HFFc6 (cell line): ENCODE results near the gene ODC1. TPM values are rescaled to one million over a fixed set of nuclear protein-coding genes. Genes with fewer than 3 reads are reported as not detected.

Experiments used
- DNase-seq: peaks from one replicate; pipeline ENCODE4 v3.0.0-alpha.2; 2018
- H3K27ac Mint-ChIP-seq: 2 replicates; pipeline ENCODE4 v1.8.0; 2020; ENCODE audit warnings: mild to moderate bottlenecking, mixed read lengths
- H3K27me3 Mint-ChIP-seq: 2 replicates; pipeline ENCODE4 v1.8.0; 2021; ENCODE audit warnings: mild to moderate bottlenecking, moderate library complexity, mixed read lengths; ENCODE audit not compliant: insufficient read depth
- H3K36me3 Mint-ChIP-seq: 2 replicates; pipeline ENCODE4 v1.8.0; 2021; ENCODE audit warnings: low read depth, mixed read lengths
- H3K4me1 Mint-ChIP-seq: 2 replicates; pipeline ENCODE4 v1.8.0; 2020; ENCODE audit warnings: low read depth, mixed read lengths
- H3K4me3 Mint-ChIP-seq: 2 replicates; pipeline ENCODE4 v1.8.0; 2020; ENCODE audit warnings: mild to moderate bottlenecking, moderate library complexity, mixed read lengths
- H3K9me3 Mint-ChIP-seq: 2 replicates; pipeline ENCODE4 v1.8.0; 2020; ENCODE audit warnings: mild to moderate bottlenecking, mixed read lengths
- total RNA-seq, 6 experiments: library from RNA; stranded (reverse); fragmentation: NEBNext Ultra II Directional; extraction: Animal tissue kit (Norgen Biotek cat#: 25700); gene quantifications; 2 replicates in 1 of 6; 3 replicates in 5 of 6; pipeline ENCODE4 v1.2.3, GENCODE V29; 2021
- TF ChIP-seq, protein P1 (sequence below): fragments of 200-600 bp; sonication (generic); IDR thresholded peaks from 2 replicates; pipeline ENCODE4 v1.5.0; 2021; ENCODE audit warnings: antibody characterized with exemption, mild to moderate bottlenecking

ODC1 gene
- total RNA-seq, 6 experiments from 2014 or later: 116 to 155 (median 143) TPM

DNA sequence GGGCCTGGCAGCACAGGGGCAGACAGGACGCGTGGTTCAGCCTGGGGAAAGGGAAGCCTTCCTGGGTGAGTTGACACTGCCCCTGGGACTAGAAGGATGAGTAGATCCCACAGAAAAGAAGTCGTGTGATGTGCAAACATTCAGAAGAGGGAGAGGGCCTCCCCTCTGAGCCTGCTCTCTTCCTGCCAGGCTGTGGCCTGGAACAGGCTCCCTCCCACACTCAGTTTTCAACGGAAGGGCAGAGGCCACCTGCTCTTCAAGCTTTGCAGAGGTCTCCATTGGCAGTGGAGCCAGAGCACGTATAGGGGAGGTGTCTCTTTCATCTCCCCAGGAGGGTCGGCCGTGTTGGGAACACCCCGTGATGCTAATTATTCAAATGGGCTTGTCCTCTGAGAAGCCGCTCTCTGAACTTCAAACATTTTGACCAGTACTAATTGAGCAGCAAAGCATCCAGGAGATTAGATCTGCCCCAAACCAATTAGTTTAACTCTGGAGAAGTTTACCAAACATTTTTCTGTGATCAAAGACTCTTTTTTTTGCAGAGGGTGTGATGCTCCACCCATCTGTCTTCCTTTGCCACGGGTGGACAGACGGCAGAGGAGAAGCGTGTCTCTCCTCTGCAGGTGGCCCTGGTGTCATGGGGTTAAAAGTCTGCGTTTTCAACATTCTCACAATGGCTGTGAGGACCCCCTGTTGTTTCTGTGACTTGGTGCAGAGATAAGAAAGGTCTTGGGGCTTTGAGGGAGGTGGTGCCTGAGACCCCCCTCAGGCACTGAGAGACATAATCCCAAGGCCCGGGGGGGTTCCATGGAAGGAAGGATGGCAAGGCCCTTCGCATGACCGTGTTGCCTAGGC lies 29.5 kb upstream of the ODC1 start:
- no peak for DNase-seq
- no peaks in the 10 kb centered on the region for H3K36me3 Mint-ChIP-seq
- H3K4me3 Mint-ChIP-seq: no peak overlapping the region
- TF ChIP-seq, protein P1, sequence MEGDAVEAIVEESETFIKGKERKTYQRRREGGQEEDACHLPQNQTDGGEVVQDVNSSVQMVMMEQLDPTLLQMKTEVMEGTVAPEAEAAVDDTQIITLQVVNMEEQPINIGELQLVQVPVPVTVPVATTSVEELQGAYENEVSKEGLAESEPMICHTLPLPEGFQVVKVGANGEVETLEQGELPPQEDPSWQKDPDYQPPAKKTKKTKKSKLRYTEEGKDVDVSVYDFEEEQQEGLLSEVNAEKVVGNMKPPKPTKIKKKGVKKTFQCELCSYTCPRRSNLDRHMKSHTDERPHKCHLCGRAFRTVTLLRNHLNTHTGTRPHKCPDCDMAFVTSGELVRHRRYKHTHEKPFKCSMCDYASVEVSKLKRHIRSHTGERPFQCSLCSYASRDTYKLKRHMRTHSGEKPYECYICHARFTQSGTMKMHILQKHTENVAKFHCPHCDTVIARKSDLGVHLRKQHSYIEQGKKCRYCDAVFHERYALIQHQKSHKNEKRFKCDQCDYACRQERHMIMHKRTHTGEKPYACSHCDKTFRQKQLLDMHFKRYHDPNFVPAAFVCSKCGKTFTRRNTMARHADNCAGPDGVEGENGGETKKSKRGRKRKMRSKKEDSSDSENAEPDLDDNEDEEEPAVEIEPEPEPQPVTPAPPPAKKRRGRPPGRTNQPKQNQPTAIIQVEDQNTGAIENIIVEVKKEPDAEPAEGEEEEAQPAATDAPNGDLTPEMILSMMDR: no peak
- H3K9me3 Mint-ChIP-seq: no peaks in the 10 kb centered on the region
- no peak overlapping the region for H3K27ac Mint-ChIP-seq
- peaks cover 29% of the 10 kb centered on the region for H3K27me3 Mint-ChIP-seq
- peaks cover 4% of the 10 kb centered on the region for H3K4me1 Mint-ChIP-seq

DNA sequence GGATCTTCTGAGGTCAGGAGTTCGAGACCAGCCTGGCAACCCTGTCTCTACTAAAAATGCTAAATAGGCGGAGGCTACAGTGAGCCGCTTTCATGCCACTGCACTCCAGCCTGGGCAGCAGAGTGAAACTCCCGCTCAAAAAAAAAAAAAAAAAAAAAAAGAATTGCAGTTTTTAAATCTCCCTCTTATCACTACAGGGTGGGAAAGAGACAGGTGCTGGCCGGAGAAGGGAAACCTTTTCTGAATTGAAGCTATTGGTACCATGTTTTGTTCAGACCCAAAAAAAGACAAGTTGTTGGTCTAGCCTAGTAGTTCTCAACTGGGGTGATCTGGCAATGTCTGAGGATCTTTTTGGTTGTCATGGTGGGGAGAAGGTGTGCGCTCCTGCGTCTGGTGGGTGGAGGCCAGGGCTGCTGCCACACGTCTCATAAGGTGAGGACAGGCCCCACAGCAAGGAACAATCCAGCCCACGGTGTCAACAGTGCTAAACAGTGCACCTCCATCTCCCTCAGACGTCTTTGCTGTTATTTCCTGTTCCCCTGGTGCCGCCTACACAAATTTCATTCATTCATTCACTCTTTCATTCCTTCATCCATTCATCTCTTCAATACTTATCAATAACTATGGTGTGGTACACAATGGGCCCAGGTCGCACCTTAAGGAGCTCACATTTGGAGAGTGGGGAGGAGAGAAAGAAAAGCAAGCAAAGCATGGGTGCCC lies 28.8 kb upstream of the ODC1 start:
- Mint-ChIP-seq H3K4me3 (no peak overlapping the region), H3K4me1 (no peaks in the 10 kb centered on the region), H3K36me3 (no peaks in the 10 kb centered on the region), H3K9me3 (no peaks in the 10 kb centered on the region), H3K27me3 (peaks cover 23% of the 10 kb centered on the region), H3K27ac (no peak overlapping the region)
- TF ChIP-seq, protein P1: no peak
- no peak for DNase-seq

DNA sequence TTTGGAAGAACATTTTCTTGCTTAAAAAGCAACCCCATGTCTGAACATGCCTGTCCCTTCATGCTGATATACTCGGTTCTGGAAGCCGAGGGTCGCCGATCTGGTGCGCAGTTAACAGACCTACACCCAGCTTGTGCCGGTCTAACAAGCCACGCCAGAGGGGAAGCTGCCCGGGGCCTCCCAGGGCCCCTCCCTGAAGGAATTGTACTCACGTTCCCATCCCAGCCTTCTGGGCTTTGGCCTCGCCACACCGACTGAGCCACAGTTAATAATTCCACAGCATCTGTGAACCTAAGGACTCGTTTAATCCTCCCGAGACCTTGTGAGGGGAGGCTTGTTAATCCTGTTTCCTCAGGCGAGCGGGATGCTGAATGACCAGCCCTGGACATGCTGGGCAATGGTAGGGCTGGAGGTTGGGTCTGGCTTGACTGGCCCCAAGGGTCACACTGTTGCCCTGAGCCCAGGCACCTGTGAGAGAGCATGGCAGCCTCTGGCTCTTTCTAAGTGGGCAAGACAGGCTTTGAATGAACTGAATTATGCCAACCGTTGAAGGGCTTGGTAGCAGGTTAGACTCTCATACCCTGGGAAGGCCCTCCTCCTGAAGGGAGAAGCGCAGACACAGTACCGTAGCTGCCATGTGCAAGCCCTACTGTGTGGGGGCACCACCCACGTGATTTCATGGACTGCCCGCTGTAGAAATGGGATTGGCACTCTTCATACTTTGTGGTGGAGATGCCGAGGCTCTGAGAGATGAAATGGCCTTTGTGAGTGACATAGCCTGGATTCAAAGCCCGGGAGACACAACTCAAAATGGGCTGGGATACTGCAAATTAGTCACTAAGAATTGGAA lies 27.9 kb upstream of the ODC1 start:
- Mint-ChIP-seq H3K9me3 (no peaks in the 10 kb centered on the region), H3K4me3 (no peak overlapping the region), H3K4me1 (no peaks in the 10 kb centered on the region), H3K27ac (no peak overlapping the region), H3K27me3 (peaks cover 19% of the 10 kb centered on the region), H3K36me3 (no peaks in the 10 kb centered on the region)
- no peak for DNase-seq
- TF ChIP-seq, protein P1: no peak

DNA sequence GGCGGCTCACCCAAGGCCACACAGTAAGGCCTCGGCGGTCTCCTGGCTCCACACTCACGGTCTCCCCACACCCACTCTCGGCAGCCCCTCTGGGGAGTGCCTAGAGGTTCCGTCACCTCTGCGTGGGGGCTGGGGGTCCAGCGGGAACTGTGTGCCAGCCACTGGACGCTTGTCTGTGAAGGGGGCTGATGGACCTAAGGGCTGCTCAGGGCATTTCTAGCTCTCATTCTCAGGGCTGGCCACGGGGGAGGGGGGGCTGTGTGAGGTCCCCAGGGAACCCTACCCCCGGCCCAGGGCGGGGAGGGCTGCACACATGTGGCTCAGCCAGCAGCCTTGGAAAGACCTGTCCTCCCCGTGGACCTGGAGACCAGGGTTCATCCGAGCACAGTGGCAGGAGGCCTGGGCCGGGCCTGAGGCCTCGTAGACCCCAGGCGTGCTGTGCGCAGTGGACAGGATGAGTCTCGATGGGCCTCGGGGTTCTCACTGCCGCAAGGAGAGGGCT lies 27.1 kb upstream of the ODC1 start:
- no peaks in the 10 kb centered on the region for H3K9me3 Mint-ChIP-seq
- H3K27ac Mint-ChIP-seq: no peak overlapping the region
- TF ChIP-seq, protein P1: no peak
- H3K4me1 Mint-ChIP-seq: no peaks in the 10 kb centered on the region
- H3K27me3 Mint-ChIP-seq: peaks cover 15% of the 10 kb centered on the region
- no peak overlapping the region for H3K4me3 Mint-ChIP-seq
- H3K36me3 Mint-ChIP-seq: no peaks in the 10 kb centered on the region
- no peak for DNase-seq

DNA sequence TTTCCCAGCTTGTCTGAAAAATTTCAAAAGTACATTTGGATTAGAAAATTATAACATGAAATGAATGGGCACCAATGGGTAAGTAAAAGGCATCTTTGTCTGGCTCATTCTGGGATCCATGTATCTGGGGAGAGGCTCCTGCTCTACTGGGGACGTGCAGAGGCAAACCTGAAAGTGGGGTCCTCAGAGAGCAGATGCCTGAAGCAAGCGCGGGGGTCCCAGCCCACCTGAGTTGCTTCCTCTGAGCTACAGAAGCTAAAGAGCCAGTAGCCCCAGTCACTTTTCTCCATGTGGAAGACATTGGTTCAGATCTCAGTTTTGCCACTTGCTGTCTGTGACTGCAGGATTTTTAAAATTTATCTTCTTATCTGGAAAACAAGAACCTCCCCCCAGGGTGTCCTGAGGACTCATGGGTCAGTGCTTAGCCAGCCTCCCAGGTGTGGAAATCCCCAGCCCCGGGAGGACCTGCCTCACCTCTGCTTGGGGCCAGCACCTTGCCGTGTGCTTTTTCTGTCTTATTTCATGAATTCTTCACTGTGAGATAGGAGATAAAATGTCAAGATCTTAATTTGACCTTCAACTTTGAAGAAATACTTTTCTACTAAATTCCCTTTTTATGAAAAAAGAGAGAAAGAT lies 25.1 kb upstream of the ODC1 start:
- no peaks in the 10 kb centered on the region for H3K4me1 Mint-ChIP-seq

More for the DNA sequence above, 25.1 kb upstream of the ODC1 start:
- no peak for DNase-seq
- TF ChIP-seq, protein P1: no peak
- H3K4me3 Mint-ChIP-seq: no peak overlapping the region
- H3K36me3 Mint-ChIP-seq: no peaks in the 10 kb centered on the region
- no peaks in the 10 kb centered on the region for H3K9me3 Mint-ChIP-seq
- no peak overlapping the region for H3K27ac Mint-ChIP-seq
- peaks cover 8% of the 10 kb centered on the region for H3K27me3 Mint-ChIP-seq
